Dermis blood vessel endothelial cell (primary cell): ENCODE measurements around the gene DAP. TPM values are rescaled to one million over a fixed set of nuclear protein-coding genes. Genes with fewer than 3 reads are reported as not detected.
"Not testable (repeated sequence)": the region's sequence is repeated elsewhere in the genome, so short reads cannot be mapped to it uniquely, and the experiment has no call there.

ENCODE experiments used
- DNase-seq: peaks from one replicate; pipeline ENCODE4 v3.0.0; 2010
- total RNA-seq: library from RNA; depleted of rRNA; stranded (reverse); fragments of >200 nt; gene quantifications from 2 replicates; pipeline ENCODE4 v1.2.3, GENCODE V29; 2014

Gene DAP
- total RNA-seq, 1 donor from 2014 or later = 36.2 TPM

DNA sequence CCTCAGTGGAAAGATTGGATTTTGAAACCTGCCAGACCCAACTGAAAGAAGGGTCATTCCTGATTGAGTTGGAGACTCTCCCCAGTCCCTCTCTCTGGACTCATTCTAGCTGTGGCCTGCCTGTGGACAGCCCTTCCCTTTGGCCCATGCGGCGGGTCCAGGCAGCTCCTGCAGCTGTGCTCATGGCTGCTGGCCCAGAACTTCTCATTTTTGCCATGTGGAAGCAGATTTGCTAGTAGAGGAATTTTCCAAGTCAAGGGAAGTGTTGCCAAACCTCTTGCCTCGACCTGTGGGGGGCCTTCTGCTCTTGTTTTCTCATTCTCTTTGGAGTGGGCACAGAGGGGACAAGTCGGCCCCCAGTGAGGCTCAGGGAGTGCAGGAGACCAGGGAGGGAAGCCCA is 108.0 kb downstream of the DAP start:
- no peak for DNase-seq

GRCh38 chr5:10652606-10653005 is 108.4 kb downstream of the DAP start:
- no peak for DNase-seq

GRCh38 chr5:10652151-10652550 is 108.9 kb downstream of the DAP start:
- peak; percentile 55 for DNase-seq

DNA sequence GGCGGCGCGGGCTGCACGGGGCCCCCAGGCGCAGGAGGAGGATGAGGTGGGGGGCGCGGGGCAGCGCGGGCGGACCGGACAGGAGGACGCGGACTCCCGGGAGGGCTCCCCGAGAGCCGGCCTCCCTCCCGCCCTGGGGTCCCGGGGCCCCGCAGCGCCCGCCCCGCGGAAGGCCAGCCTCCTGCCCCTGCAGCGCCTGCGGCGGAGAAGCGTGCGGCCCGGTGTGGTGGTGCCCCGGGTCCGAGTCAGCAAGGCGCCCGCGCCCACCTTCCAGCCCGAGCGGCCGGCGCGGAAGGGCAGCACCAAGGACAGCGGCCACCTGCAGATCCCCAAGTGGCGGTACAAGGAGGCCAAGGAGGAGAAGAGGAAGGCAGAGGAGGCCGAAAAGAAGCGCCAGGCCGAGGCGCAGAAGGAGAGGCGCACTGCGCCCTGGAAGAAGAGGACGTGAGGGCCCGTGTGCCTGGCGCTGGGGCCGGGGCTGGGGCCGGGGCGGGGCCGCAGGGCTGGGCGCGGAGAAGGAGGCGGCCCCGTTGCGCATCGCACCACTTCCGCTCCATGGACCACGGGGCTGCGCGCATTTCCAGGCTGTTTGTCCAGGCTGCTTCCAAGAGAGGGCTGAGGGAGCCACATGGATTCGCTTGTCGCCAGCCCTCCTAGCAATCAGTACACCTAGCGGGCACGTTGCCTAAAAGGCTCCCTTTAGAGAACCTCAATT is 111.2 kb downstream of the DAP start:
- DNase-seq = peak; percentile 42

GRCh38 chr5:10648806-10649665 is 112.0 kb downstream of the DAP start:
- no peak for DNase-seq

GRCh38 chr5:10647640-10648039 is 113.4 kb downstream of the DAP start:
- DNase-seq = no peak

DNA sequence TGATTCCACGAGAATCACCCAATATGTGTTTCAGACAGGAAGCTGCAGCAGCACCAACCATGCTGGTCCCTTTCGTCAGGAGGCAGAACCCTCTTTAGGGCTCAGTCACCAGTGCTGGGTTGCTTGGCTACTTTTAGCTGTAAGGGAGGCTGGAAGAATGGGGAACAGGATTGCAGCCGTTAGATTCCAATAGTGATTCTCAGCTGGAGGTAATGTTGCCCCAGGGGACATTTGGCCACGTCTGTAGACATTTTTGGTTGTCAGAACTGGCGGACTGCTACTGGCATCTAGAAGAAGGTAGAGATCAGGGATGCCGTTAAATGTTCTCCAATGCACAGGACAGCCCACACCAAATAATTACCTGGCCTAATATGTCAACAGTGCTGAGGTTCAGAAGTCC is 115.4 kb downstream of the DAP start:
- no peak for DNase-seq

DNA sequence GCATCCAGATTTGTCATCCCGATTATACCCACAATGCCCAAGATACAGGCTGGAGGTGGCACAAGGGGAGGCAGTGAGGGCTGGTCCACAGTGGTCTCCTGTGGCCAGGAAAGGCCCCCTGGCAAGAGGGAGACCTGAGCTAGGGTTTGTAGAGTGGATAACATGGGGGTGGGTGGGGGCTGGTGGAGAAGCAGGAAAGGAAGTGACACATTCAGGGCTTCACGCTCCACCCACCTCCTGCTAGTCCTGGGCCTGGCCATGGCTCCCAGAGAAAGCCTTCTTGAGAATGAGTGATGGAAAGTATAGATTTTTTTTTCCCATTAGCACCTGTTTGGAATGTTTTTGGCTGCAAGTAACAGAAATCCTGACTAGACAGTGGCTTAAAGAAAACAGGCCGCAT is 115.9 kb downstream of the DAP start:
- peak; percentile 13 for DNase-seq

- DNase-seq = no peak
Measured at GRCh38 chr5:10644192-10644591, 116.8 kb downstream of the DAP start.

DNA sequence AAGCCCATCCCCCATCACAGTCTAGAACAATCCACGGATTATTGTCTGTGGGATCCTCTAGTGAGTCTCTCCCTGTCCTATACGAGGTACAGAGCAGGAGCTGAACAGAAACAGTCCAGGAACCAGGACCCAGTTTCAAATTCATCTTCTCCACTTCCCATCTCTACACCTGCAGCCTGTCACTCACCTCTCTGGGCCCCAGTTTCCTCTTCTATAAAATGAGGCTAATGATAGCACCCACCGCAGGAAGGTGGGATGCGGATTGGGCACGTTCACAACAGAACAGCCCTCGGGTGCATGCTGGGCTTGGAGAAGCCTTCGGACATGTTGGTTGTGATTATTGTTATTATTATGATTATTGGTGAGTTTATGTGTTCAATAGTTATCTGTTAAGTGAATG is 118.7 kb downstream of the DAP start:
- no peak for DNase-seq

- DNase-seq = no peak
Measured at GRCh38 chr5:10639846-10640368, 121.1 kb downstream of the DAP start.

DNA sequence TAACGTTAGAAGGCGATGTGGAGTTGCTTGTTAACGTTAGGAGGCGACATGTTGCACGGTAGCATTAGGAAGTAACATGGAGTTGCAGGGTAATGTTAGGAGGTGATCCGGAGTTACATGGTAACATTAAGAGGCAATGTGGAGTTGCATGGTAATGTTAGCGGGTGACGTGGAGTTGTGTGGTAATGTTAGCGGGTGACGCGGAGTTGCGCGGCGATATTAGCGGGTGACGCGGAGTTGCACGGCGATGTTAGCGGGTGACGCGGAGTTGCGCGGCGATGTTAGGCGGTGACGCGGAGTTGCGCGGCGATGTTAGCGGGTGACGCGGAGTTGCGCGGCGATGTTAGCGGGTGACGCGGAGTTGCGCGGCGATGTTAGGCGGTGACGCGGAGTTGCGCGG is 122.3 kb downstream of the DAP start:
- DNase-seq = not testable (repeated sequence)

GRCh38 chr5:10637944-10638343 is 123.1 kb downstream of the DAP start:
- DNase-seq = no peak

DNA sequence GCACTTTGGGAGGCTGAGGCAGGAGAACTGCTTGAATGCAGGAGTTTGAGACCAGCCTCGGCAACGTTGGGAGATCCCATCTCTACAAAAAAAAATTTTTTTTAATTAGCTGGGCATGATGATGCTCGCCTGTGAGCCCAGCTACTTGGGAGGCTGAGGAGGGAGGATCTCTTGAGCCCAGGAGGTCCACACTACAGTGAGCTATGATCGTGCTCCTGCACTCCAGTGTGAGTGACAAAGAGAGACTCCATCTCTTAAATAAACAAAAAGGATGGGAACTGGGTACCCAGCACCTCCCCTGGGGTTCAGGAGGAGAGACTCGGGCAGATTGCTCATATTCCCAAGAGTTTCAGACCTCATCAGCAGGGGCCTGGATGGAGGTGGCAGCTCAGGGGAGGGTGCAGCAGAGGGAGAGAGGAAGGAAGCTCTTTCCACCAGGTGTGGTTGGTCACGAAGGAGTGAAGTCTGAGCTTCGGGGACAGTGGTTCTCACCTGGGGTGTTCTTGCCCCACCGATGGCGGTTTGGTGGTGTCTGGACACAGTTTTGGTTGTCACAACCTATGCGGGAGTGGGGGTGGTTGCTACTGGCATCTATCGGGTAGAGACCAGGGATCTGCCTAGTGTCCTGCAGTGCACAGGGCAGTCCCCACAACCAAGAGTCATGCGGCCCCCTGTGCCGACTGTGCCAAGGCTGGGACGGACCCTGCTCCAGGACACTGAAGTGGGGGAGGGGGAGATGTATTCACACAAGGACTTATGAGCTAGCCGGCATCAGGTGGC is 124.5 kb downstream of the DAP start:
- DNase-seq = no peak

GRCh38 chr5:10635867-10636350 is 125.1 kb downstream of the DAP start:
- DNase-seq = no peak

- peak; percentile 73 for DNase-seq
Measured at GRCh38 chr5:10635257-10635866, 125.7 kb downstream of the DAP start.

- DNase-seq = no peak
Measured at GRCh38 chr5:10634562-10634961, 126.5 kb downstream of the DAP start.

GRCh38 chr5:10634050-10634449 is 127.0 kb downstream of the DAP start:
- DNase-seq = peak; percentile 41

DNA sequence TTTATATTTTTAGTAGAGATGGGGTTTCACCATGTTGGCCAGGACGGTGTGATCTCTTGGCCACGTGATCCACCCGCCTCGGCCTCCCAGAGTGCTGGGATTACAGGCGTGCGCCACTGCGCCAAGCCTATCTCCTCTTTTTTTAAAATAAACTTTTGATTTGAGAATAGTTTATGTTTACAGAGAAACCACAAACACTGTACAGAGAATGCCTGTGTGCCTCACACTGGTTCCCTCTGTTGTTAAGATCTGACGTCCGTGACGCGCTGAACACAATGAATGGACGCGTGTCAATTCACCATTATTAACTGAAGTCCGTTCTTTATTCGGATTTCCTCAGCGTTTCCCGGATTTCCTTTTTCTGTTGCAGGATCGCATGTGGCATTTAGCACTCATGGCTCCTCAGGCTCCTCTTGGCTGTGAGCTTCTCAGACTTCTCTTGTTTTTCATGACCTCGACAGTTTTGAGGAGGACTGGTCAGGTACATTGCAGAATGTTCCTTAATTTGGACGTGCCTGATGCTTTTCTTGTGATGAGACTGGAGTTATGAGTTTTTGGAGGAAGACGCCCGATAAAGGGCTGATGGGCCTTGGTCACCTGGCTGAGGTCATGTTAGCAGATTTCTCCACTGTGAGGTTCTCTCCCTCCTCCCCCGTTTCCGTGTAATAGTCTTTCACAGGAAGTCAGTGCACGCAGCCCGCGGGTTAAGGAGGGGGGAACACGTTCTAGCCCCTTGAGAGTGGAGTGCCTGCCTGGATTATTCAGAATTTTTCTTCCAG is 127.6 kb downstream of the DAP start:
- DNase-seq = peak; percentile 94

DNA sequence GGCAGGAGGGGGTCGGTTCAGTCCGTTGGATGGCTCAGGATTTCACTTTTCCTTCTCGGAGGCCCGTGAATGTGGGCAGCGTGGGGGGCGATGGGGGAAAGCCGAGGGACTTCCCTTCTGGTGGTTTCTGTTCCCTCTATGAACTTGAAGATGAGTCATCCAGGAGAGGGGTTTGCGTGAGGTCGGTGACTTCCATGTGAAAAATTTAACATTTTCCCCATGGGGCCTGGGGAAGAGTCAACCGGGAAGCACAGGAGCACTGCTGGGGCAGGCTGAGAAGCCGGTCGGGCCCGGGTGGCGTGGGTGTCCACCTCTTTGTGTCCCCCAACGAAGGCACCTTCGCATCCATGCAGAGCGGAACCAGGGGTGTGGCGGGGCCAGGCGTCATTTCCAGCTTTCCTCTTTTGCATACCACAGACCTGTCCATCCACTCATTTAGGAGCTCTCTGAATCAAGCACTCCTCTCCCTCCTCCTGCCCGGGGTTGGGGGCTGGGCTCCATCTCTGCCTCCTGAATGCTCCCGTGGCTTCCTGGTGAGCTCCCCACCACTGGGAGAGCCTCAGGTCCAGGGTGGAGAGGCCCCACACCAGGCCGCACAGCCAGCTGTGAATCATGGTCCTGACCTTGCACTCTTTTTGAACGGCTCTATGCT is 128.8 kb downstream of the DAP start:
- DNase-seq = no peak
